ENCODE measurements around the gene TNS3. TPM values are rescaled to one million over a fixed set of nuclear protein-coding genes. Genes with fewer than 3 reads are reported as not detected.

TNS3 gene
- total RNA-seq, 1 experiment from 2014 or later: 533 TPM

- in situ Hi-C loops (cut with HindIII; ENCODE audit: low pct_unique_long_range_greater_than_20kb, low sequenced_read_pairs): no loop called here
- no TSS peak for BruUV-seq (replicated peaks)
- ATAC-seq: no peak
- intact Hi-C loops (cut with micrococcal nuclease; ENCODE audit: unreplicated experiment): no loop called here
- TF ChIP-seq REST (IDR thresholded peaks at IDR 0.05; ENCODE audit: insufficient read depth in 1 of 2, low read depth in 2 of 2, low read length in 1 of 2) (no peak), POLR2AphosphoS5 (IDR thresholded peaks at IDR 0.05; ENCODE audit: low read depth, low read length) (peak; percentile 5; the same call in 1 of the 2 replicates), CTCF (IDR thresholded peaks at IDR 0.05) (no peak)
- no peaks in the 10 kb centered on the region for H3K9me3 ChIP-seq (ENCODE audit: control insufficient read depth, insufficient read depth, low read depth, low read length)
- no peak overlapping the region for H3K4me3 ChIP-seq (ENCODE audit: low read depth in 2 of 2, low read length in 2 of 2)
- H3K27me3 ChIP-seq (ENCODE audit: control insufficient read depth, insufficient read depth, low read length): no peaks in the 10 kb centered on the region
- H3K4me1 ChIP-seq (ENCODE audit: control insufficient read depth, insufficient read depth, low read length): peaks cover 13% of the 10 kb centered on the region; the same call in 1 of the 2 replicates
- no peak overlapping the region for H3K27ac ChIP-seq (ENCODE audit: low read length)
- CTCF ChIA-PET: no interaction called here
- POLR2A ChIA-PET: no interaction called here
- peaks cover 58% of the 10 kb centered on the region for H3K36me3 ChIP-seq (ENCODE audit: control insufficient read depth, insufficient read depth, low read length)
- no peak for DNase-seq (ENCODE audit: low read depth, low spot score)
Observed at GRCh38 chr7:47338026-47338425, 243.9 kb downstream of the TNS3 start.

- no peak for DNase-seq (ENCODE audit: low read depth, low spot score)
- H3K27me3 ChIP-seq (ENCODE audit: control insufficient read depth, insufficient read depth, low read length): no peaks in the 10 kb centered on the region
- H3K9me3 ChIP-seq (ENCODE audit: control insufficient read depth, insufficient read depth, low read depth, low read length): no peaks in the 10 kb centered on the region
- H3K27ac ChIP-seq (ENCODE audit: low read length): no peak overlapping the region
- TF ChIP-seq POLR2AphosphoS5 (IDR thresholded peaks at IDR 0.05; ENCODE audit: low read depth, low read length): peak; percentile 31
- no peak for TF ChIP-seq CTCF (IDR thresholded peaks at IDR 0.05)
- BruUV-seq (replicated peaks): no TSS peak
- ChIA-PET CTCF (no interaction called here), POLR2A (no interaction called here)
- ATAC-seq: peak; percentile 58
- peaks cover 13% of the 10 kb centered on the region; the same call in 1 of the 2 replicates for H3K4me1 ChIP-seq (ENCODE audit: control insufficient read depth, insufficient read depth, low read length)
- in situ Hi-C loops (cut with HindIII; ENCODE audit: low pct_unique_long_range_greater_than_20kb, low sequenced_read_pairs) (no loop called here), intact Hi-C loops (cut with micrococcal nuclease; ENCODE audit: unreplicated experiment) (no loop called here)
- peaks cover 56% of the 10 kb centered on the region for H3K36me3 ChIP-seq (ENCODE audit: control insufficient read depth, insufficient read depth, low read length)
- H3K4me3 ChIP-seq (ENCODE audit: low read depth in 2 of 2, low read length in 2 of 2): no peak overlapping the region
Observed at GRCh38 chr7:47337531-47337930, 244.4 kb downstream of the TNS3 start.
